COR-L47 (cell line): ENCODE results near the gene KNL1.
"Not testable (repeated sequence)": the region's sequence is repeated elsewhere in the genome, so short reads cannot be mapped to it uniquely, and the experiment has no call there.

Experiments
- DNase-seq: peaks from one replicate; lab custom pipeline; 2025; lab: John Stamatoyannopoulos, UW

KNL1 gene

DNA sequence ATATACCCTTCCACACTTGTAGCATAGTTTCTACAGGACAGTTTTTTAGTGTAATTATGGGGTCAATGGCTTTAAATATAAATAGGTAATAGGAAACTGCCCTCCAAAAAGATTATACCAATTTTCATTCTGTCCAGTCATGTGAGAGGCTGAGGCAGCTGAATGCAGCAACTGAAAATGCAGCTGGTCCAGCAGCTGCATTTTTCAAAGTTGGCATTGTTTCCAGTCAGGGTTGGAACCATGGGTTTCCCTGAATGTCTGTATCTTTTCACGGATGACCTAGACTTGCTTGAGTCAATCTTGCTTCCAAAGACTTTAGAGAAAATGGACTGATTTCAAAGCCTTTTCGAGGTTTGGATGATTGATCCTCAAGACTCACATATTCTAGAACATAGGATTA lies 9.9 kb upstream of the KNL1 start:
- DNase-seq = no peak

DNA sequence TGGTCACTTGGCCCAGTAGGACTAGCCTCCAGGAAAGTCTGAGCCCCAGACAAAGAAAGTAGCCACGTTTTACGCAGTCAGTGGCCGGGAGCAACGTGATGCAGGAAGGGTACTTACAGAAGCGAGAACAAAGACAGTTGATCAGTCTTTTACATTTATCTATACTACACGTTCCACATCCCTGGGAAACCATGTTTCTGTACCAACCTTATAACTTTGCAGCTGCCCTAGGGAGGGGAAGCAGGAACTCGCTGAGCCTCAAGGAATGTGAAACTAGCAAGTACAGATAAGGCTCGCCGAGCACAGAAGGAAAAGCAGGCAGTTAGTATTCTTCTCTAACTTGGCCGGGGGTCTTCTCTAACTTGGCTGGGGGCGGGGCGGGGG lies 3.4 kb upstream of the KNL1 start:
- no peak for DNase-seq

DNA sequence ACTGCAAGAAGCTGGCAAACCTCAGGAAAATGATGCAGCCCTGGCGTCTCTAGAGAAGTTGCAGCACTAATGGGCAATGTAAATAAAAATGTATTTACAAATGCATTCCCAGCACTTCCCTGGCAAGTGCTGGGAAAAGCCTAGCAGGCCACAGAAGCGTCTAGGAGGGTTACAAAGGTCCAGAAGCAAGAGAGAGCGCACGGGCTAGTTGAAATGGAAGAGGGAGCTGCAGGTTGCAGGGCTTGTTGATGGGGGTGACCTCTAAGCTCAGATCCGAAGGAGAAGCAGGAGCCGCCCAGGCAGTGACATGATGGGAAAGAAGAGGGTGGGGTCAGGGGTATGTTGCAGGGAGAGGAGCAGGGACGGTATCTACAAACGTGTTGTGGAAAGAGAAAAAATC lies 2.7 kb upstream of the KNL1 start:
- no peak for DNase-seq

DNA sequence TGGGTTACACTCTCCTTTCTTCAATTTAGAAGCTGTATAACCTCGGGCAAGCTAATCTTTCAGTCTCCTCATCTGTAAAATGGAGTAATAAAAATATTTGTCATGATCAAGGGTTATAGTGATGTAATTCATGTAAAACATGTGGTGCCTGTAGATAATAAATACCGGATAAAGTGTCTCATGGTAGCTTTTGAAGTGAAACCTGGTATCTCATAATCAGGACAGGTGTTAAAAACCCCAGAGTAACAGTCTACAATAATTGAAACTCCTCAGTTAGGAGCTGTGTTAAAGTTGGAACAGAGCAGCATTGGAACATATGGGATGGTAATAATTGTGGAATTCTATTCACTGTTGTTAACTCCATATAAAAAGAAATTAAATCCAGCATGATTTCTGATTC lies 884 bp upstream of the KNL1 start:
- DNase-seq = no peak

DNA sequence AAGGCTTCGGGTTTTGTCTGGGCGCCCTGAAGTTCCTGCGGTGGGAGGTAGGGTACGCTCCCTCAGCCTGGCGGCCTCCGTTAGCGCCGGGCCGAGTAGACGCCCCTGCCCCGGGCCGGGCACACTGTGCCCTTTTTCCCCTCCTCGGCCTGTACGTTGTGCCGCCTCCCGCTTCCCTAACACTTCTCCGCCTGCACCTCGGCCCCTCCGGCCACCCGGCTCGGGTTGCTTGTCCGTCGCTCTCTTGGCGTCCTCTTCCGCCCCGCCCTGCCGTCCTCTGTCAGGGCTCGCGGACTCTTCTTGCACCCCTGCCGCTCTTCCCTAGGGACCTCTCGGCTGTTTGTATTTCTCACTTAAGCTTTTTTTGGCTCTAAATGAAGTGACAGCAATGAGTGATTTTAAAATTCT lies 384 bp downstream of the KNL1 start:
- DNase-seq = peak; percentile 36

DNA sequence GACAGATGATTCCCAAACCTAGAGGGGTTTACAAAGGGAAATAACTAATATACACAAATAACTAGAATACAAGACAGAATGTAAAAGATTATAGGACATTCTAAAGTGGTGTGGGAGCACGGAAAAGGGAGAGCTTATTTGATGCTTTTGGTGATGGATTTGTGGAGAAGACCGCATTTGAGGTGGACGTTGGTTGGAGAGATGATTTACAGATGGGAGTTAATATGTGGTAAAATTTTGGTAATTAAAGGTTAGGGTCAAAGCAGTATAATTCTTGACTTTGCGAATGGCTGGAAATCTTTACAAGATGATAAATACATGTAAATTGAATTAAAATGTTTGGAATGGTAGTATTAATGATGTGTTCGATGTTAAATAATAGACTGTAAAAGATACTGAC lies 1.2 kb downstream of the KNL1 start:
- DNase-seq = no peak

DNA sequence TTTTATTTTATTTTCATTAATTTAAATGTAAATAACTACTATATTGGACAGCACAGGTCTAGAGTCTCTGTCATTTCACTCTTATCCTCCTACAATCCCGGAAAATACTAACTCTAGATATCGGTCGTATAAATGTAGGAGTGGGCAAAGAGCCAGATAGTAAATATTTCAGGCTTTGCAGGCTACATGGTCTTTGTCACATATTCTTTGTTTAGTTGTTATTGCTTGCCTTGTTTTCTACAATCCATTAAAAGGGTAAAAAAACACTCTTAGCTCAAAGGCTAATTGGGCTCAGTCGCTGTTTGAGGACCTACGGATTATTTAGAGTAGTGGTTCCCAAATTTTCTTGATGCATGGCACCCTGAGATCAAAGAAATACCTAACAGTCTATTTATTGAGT lies 1.7 kb downstream of the KNL1 start:
- peak; percentile 16 for DNase-seq

DNA sequence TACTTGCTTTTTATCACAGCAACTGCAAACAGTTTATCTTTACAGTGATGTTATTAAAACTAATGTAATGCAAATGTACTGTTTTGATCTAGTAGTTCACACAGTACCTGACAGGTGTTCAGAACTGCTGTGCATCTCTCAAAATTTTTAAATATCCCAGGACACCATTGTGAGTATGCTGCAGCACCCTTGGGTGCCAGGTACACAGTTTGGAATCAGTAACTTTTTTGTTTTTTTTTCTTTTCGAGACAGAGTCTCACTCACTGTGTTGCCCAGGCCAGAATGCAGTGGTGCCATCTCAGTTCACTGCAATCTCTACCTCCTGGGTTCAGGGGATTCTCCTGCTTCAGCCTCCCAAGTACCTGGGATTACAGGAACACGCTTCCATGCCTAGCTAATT lies 3.0 kb downstream of the KNL1 start:
- no peak for DNase-seq

DNA sequence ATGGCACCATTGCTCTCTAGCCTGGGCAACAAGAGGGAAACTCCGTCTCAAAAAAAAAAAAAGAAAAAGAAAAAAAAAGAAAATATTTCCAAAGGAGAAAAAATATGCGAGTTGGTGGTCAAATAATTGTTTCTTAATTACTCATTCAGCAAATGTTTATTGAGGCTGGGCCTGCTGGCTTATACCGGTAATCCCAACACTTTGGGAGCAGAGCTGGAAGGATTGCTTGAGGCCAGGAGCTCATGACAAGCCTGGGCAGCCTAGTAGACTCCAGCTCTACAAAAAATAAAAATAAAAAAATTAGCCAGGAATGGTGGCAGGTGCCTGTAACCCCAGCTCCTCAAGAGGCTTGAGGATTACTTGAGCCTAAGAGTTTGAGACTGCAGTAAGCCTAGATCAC lies 4.1 kb downstream of the KNL1 start:
- no peak for DNase-seq

DNA sequence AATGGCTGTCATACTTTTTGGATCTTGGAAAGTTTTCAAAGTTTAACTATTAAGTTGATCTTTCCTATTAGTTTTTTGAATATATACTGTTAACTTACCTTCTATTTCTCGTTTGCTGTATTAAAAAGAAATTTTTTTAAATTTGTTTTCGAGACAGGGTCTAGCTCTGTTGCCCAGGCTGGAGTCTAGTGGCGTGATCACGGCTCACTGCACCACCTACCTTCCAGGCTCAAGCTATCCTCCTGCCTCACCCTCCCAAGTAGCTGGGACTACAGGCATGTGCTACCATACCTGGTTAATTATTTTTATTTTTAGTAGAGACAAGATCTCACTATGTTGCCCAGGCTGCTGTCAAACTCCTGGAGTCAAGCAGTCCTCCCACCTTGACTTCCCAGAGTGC lies 4.6 kb downstream of the KNL1 start:
- DNase-seq = no peak

DNA sequence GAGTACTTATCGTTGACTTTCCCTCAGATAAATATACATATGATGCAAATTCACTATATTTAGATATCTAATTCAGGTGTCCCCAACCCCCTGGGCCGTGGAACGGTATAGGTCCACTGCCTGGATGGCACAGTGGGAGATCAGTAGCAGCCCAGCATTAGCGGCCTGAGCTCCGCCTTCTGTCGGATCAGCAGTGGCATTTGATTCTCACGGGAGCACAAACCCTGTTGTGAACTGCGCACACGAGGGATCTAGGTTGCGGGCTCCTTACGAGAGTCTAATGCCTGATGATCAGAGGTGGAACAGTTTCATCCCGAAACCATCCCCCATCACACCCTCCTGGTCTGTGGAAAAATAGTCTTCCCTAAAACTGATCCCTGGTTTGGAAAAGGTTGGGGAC lies 6.9 kb downstream of the KNL1 start:
- DNase-seq = no peak

DNA sequence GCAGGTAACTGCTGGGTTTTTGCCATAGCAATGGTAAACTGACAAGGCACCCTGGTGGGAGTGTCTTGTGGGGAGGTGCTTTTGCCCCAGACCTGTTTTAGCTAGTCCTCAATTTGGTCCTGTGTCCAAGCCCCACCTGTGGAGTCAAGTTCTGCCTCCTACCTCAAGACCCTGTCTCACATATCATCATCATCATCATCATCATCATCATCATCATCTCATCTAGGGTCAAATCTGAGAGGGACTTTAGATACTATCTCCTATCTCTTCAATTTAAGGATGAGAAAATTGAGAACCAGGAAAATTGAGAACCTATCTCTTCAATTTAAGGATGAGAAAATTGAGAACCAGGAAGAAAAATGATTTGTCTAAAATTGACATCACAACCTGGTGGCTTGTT lies 9.9 kb downstream of the KNL1 start:
- DNase-seq = no peak

DNA sequence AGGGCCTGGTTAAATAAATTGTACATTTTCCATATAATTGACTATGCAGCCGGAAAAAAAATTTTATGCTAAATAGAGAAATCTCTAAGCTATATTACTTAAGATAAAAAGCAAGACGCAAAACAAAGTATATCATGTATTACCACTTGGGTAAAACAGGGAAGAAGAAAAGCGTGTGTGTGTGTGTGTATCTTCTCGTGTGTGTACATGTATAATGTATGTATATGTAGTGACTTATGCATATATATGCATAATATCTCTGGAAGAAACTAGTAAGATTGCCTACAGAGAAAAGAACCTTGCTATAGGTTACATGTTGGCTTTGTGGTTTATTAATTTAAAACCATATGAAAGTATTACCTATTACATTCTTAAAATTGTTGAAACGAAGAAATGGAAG lies 19.0 kb downstream of the KNL1 start:
- no peak for DNase-seq

DNA sequence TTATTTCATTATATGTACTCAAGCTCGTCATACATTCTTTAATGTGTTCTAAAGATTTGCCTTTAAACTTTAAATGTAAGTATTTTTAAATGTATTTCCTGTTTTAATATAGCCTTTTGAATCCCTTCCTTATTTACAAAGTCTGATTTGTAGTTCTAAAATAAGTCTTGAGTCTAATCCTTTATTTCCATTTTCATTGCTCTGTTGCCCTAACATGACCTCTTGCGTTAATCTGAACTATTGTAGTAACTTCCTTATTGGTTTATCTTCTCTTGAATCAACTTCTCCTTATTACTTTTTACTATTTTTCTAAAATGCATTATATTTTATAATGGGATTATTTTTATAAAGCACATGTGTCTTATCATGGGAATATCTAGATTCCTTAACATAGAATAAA lies 24.0 kb downstream of the KNL1 start:
- DNase-seq = no peak

DNA sequence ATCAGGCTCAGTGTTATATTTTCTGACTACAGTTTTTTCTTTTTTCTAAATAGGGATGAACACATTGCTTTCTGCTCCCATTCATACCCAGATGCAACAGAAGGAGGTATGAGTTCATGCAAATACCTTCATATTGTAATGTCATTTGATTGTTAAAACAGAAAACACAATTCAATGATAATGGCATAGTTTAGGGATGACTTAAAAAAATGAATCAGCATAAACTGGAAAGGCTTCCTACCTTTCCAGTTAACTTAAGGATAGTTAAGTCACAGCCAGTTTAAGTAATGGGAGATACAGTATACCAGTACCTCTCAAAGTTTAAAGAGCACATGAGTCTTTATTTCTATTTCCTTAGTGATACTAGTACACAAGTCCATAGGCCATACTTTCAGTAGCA lies 24.9 kb downstream of the KNL1 start:
- no peak for DNase-seq

DNA sequence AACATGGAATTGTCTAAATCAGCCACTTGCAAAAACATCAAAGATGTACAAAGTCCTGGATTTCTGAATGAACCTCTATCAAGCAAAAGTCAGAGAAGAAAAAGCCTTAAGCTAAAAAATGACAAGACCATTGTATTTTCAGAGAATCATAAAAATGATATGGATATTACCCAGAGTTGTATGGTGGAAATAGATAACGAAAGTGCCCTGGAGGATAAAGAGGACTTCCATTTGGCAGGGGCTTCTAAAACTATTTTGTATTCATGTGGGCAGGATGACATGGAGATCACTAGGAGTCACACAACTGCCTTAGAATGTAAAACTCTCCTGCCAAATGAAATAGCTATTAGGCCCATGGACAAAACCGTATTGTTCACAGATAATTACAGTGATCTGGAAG lies 29.3 kb downstream of the KNL1 start:
- DNase-seq = no peak

DNA sequence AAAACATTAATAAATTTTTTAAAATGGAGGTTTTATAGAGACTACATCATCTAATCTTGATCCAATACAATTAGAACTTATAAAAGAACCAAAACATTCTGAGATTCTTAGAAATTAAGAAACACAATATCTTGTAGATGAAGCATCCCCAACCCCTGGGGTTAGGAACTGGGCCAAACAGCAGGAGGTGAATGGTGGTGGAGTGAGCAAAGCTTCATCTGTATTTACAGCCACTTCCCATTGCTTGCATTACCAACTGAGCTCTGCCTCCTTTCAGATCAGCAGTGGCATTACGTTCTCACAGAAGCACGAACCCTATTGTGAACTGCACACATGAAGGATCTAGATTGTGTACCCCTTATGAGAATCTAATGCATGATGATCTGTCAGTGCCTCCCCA lies 36.3 kb downstream of the KNL1 start:
- no peak for DNase-seq

DNA sequence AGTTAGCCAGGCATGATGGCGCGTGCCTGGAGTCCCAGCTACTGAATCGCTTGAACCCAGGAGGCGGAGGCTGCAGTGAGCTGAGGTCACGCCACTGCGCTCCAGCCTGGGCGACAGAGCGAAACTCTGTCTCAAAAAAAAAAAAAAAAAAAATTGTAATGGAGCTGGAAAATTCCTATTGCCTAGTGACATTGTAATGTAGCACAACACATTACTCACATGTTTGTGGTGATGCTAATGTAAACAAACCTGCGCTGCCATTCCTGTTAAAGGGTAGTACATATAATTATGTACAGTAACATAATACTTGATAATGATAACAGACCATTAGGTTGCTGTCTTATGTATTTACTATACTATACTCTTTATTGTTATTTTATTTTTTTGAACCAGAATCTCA lies 39.1 kb downstream of the KNL1 start:
- no peak for DNase-seq

DNA sequence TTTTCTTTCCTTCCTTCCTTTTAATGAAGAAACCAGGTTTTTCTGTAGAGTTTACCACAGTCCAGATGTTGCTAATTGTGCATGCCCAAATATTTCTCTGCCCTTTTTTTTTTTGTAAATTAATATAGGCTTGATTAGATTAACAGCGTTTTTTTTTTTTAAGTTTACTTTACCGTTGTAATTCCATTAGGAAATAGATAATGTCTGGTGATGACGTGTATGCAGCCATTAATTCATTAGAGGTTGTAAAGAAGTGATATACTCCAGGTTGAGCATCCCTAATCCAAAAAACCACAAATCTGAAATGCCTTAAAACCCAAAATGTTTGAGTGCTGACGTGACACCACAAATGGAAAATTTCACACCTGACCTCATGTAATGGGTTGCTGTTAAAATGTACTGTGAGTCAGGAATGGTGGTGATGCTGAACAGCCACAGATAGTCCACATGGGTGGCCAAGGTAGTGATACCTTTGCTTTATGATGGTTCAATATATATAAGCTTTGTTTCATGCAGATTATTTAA lies 43.2 kb downstream of the KNL1 start:
- no peak for DNase-seq

DNA sequence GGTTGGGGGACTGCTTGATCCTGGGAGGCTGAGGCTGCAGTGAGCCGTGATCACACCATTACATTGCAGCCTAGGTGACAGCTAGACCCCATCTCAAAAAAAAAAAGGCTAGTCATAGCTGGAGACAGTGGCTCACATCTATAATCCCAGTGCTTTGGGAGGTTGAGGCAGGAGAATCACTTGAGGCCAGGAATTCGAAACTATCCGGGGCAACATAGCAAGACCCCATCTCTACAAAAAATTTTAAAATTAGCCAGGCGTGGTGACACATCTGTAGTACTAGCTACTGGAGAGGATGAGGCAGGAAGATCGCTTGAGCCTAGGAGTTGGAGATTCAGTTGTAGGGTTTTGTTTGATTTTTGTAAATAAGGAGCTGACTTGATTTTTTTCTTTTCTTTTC lies 45.6 kb downstream of the KNL1 start:
- DNase-seq = no peak

DNA sequence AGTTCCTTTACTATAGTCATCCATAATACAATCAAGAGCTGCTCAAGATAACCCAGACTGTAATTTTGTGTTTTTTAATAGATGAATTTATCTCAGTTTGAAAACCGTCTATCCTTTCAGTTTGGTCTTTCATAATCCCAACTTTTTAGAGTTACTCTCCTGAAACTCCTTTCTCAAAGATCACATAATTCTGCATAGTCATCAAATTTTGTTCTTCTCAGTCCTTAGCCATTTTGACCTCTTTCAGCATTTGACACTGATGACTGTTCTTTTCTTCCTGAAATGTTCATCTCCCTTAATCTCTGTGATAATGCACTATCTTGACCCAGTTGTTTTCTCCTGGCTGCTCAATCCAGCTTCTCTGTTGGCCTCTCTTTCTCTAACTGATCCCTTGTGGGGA lies 53.5 kb downstream of the KNL1 start:
- DNase-seq = no peak

DNA sequence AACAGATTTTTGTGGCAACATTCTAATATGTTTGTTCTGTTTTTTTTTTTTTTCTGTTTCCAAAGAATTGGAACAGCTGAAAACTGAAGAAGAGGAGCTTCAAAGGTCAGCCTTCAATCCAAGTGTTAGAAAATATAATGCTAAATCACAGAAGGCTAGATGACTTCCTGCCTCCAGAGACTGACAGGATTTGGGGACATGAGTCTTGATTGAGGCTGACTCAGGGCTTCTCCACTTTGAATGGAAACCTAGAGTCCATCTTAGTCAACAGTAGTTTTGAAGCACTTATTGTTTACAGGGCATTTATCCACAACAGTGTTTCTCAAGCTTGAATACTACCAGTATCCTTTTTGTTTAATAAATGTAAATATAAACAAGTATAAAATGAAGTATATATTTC lies 56.4 kb downstream of the KNL1 start:
- DNase-seq = no peak

DNA sequence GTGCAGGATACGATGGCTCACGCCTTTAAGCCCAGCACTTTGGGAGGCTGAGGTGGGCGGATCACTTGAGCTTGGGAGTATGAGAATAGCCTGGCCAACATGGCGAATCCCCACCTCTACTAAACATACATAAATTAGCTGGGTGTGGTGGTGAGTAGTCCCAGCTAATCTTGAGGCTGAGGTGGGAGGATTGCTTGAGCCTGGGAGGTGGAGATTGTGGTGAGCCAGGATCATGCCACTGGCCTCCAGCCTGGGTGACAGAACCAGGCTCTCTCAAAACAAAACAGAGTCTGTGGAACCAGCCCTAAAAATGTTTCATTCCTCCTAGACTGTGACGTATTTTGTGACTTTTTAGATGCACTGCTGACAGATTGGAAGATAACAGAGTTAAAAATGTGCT lies 66.6 kb downstream of the KNL1 start:
- no peak for DNase-seq

DNA sequence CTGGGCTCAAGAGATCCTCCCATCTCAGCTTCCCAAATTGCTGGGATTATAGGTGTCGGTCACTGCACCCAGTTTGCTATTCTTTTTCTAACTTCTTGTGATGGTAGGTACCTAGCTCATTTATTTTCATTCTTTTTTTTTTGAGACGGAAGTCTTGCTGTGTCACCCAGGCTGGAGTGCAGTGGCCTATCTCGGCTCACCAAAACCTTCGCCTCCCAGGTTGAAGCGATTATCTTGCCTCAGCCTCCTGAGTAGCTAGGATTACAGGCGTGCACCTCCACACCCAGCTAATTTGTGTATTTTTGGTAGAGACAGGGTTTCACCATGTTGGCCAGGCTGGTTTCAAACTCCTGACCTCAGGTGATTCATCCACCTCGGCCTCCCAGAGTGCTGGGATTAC lies 70.9 kb downstream of the KNL1 start:
- no peak for DNase-seq

DNA sequence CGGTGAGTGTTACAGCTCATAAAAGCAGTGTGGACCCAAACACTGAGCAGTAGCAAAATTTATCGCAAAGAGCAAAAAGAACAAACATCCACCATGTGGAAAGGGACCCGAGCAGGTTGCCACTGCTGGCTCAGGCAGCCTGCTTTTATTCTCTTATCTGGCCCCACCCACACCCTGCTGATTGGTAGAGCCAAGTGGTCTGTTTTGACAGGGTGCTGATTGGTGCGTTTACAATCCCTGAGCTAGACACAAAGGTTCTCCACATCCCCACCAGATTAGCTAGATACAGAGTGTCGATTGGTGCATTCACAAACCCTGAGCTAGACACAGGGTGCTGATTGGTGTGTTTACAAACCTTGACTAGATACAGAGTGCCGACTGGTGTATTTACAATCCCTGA lies 82.2 kb downstream of the KNL1 start:
- not testable (repeated sequence) for DNase-seq
